ENCODE data around the gene PDE11A.

Gene PDE11A

GRCh38 chr2:177721818-177722567 is 350.6 kb downstream of the PDE11A start:
- no peak for DNase-seq

GRCh38 chr2:177721087-177721486 is 351.5 kb downstream of the PDE11A start:
- DNase-seq, result no peak

GRCh38 chr2:177717831-177718618 is 354.6 kb downstream of the PDE11A start:
- peak in 1 of 2 experiments; percentile 10 for DNase-seq

- DNase-seq, result no peak
These were observed 356.1 kb downstream of the PDE11A start for GRCh38 chr2:177716484-177716883.

GRCh38 chr2:177715771-177716170 is 356.8 kb downstream of the PDE11A start:
- DNase-seq, result no peak

- DNase-seq, result no peak
These were observed 357.9 kb downstream of the PDE11A start for GRCh38 chr2:177714704-177715103.

GRCh38 chr2:177712462-177712861 is 360.1 kb downstream of the PDE11A start:
- DNase-seq, result no peak

GRCh38 chr2:177711483-177712265 is 360.9 kb downstream of the PDE11A start:
- DNase-seq, result no peak

GRCh38 chr2:177710889-177711288 is 361.7 kb downstream of the PDE11A start:
- no peak for DNase-seq

- DNase-seq, result no peak
These were observed 362.6 kb downstream of the PDE11A start for GRCh38 chr2:177709986-177710401.

GRCh38 chr2:177708660-177709444 is 363.7 kb downstream of the PDE11A start:
- DNase-seq, result no peak

GRCh38 chr2:177708106-177708505 is 364.5 kb downstream of the PDE11A start:
- DNase-seq, result no peak

GRCh38 chr2:177705511-177706173 is 366.9 kb downstream of the PDE11A start:
- no peak for DNase-seq

- DNase-seq, result no peak
These were observed 369.4 kb downstream of the PDE11A start for GRCh38 chr2:177703159-177703558.

GRCh38 chr2:177698281-177698680 is 374.3 kb downstream of the PDE11A start:
- DNase-seq, result no peak

- no peak for DNase-seq
These were observed 378.2 kb downstream of the PDE11A start for GRCh38 chr2:177694348-177694747.

- DNase-seq, result no peak
These were observed 378.8 kb downstream of the PDE11A start for GRCh38 chr2:177693658-177694339.

- DNase-seq, result no peak
These were observed 379.8 kb downstream of the PDE11A start for GRCh38 chr2:177692783-177693269.

- DNase-seq, result no peak
These were observed 380.4 kb downstream of the PDE11A start for GRCh38 chr2:177692042-177692782.

GRCh38 chr2:177691177-177691576 is 381.4 kb downstream of the PDE11A start:
- DNase-seq, result no peak
